ENCODE data around the gene ZNF518A. TPM values are rescaled to one million over a fixed set of nuclear protein-coding genes. Genes with fewer than 3 reads are reported as not detected.
A peak's percentile ranks its signal among the peaks of the same experiment; 100 is the strongest.

The ZNF518A gene
- total and polyA plus RNA-seq, 10 of the 15 experiments (the other 5 are each of a cell fraction or from before 2014, with no cell fraction given), result 3.7 to 24.4 (median 15.4) TPM

- DNase-seq (ENCODE audit: low read depth, low spot score), result no peak
- intact Hi-C loops (cut with micrococcal nuclease; ENCODE audit: unreplicated experiment) (loop anchor here (10.0 kb wide), 1 partner anchor 123 kb away; no protein-coding TSS in a partner anchor), in situ Hi-C loops (cut with MboI) (no loop called here)
- H4K20me1 ChIP-seq (ENCODE audit: control insufficient read depth, insufficient read depth), result no peaks in the 10 kb centered on the region
- CTCF ChIA-PET, result interaction anchor here (1.1 to 1.2 kb wide), 2 partner anchors 91 to 121 kb away, joined by 3 read pairs; no protein-coding TSS in a partner anchor
- H3K27me3 ChIP-seq (replicated peaks in 1 of 2; ENCODE audit: control insufficient read depth in 2 of 2, insufficient read depth in 2 of 2, low read length in 1 of 2), result no peaks in the 10 kb centered on the region
- no peak overlapping the region for H2AFZ ChIP-seq (ENCODE audit: control insufficient read depth, low read depth, low read length)
- TF ChIP-seq MEF2B (IDR thresholded peaks at IDR 0.05; ENCODE audit: partially characterized antibody, poor library complexity, severe bottlenecking) (no peak), FOXM1 (IDR thresholded peaks at IDR 0.05; ENCODE audit: low read depth, low read length) (no peak), BCL3 (IDR thresholded peaks at IDR 0.05; ENCODE audit: borderline replicate concordance, insufficient read depth, low read depth, low read length, poor library complexity, severe bottlenecking) (no peak), BMI1 (IDR thresholded peaks at IDR 0.05; ENCODE audit: borderline replicate concordance) (no peak), STAT1 (conservative IDR thresholded peaks at IDR 0.05) (no peak), CHD2 (IDR thresholded peaks at IDR 0.05; ENCODE audit: borderline replicate concordance, low read depth, low read length) (no peak), CEBPZ (IDR thresholded peaks at IDR 0.05; ENCODE audit: low read depth, low read length) (no peak), POLR2AphosphoS5 (IDR thresholded peaks at IDR 0.05; ENCODE audit: low read length) (no peak), MTA2 (IDR thresholded peaks at IDR 0.05; ENCODE audit: low read depth) (no peak), HDAC6 (IDR thresholded peaks at IDR 0.05; ENCODE audit: unreplicated experiment) (no peak), CEBPB (IDR thresholded peaks at IDR 0.05; ENCODE audit: borderline replicate concordance in 1 of 2, low read depth in 2 of 2, low read length in 2 of 2) (no peak), GATAD2B (conservative IDR thresholded peaks at IDR 0.05; ENCODE audit: low read depth) (no peak), BRCA1 (IDR thresholded peaks at IDR 0.05; ENCODE audit: low read depth, low read length) (no peak), ESRRA (IDR thresholded peaks at IDR 0.05; ENCODE audit: low read length) (no peak), GABPA (IDR thresholded peaks at IDR 0.05; ENCODE audit: low read depth) (no peak), PAX5 (IDR thresholded peaks at IDR 0.05; ENCODE audit: borderline replicate concordance, low read depth, low read length) (no peak), EGR1 (IDR thresholded peaks at IDR 0.05; ENCODE audit: borderline replicate concordance in 1 of 2, low read depth in 2 of 2, low read length in 2 of 2) (no peak)
- TF ChIP-seq, protein P1, sequence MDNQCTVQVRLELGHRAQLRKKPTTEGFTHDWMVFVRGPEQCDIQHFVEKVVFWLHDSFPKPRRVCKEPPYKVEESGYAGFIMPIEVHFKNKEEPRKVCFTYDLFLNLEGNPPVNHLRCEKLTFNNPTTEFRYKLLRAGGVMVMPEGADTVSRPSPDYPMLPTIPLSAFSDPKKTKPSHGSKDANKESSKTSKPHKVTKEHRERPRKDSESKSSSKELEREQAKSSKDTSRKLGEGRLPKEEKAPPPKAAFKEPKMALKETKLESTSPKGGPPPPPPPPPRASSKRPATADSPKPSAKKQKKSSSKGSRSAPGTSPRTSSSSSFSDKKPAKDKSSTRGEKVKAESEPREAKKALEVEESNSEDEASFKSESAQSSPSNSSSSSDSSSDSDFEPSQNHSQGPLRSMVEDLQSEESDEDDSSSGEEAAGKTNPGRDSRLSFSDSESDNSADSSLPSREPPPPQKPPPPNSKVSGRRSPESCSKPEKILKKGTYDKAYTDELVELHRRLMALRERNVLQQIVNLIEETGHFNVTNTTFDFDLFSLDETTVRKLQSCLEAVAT (IDR thresholded peaks at IDR 0.05), result no peak
- H3K36me3 ChIP-seq (ENCODE audit: control insufficient read depth in 2 of 2, insufficient read depth in 2 of 2, low read length in 1 of 2), result peaks cover 1 to 25% of the 10 kb centered on the region in 2 experiments; a peak in 3 of 4 replicates
- H3K4me3 ChIP-seq, result no peak overlapping the region
- 98% methylated on average over 2 of the region's 2 CpGs for WGBS (ENCODE audit: insufficient coverage, insufficient replicate concordance, low lambda C conversion rate, missing lambda C conversion rate)
- RAD21 ChIA-PET (ENCODE audit: unreplicated experiment), result interaction anchor here (0.9 to 1.4 kb wide), 3 partner anchors 16 to 120 kb away, joined by 3 to 6 read pairs (median 5); no protein-coding TSS in a partner anchor
- H3K4me1 ChIP-seq (ENCODE audit: control insufficient read depth, insufficient read depth, low read length), result peaks cover 13% of the 10 kb centered on the region; the same call in 1 of the 2 replicates
- BruUV-seq (replicated peaks), result no TSS peak
- H3K79me2 ChIP-seq (ENCODE audit: control insufficient read depth, insufficient read depth, low read length), result no peaks in the 10 kb centered on the region; the same call in none of the 2 replicates
- H3K4me2 ChIP-seq (ENCODE audit: control insufficient read depth, insufficient read depth), result peak overlapping the region; percentile 67
- FAIRE-seq, result no peak
- POLR2A ChIA-PET, result interaction anchor here (0.9 to 1.1 kb wide), 2 partner anchors 94 to 150 kb away, joined by 3 read pairs; partner anchors contain the start of gene CCNJ
- H3K9ac ChIP-seq (ENCODE audit: control insufficient read depth, insufficient read depth, low read length), result no peak overlapping the region
- SMC1A ChIA-PET (ENCODE audit: uncharacterized antibody, unreplicated experiment), result interaction anchor here (1.2 to 1.9 kb wide), 3 partner anchors 121 to 156 kb away, joined by 3 to 9 read pairs (median 3); no protein-coding TSS in a partner anchor
- H3K27ac ChIP-seq (ENCODE audit: control insufficient read depth, insufficient read depth), result peak overlapping the region; percentile 15
- no peak for ATAC-seq
- no peaks in the 10 kb centered on the region for H3K9me3 ChIP-seq (replicated peaks; ENCODE audit: control insufficient read depth, insufficient read depth, low read length)
Observed at GRCh38 chr10:96137567-96137966, 7.5 kb downstream of the ZNF518A start.

All from GM12878 (cell line).